GM12878 (cell line): ENCODE results near the gene SGCD. TPM values are rescaled to one million over a fixed set of nuclear protein-coding genes. Genes with fewer than 3 reads are reported as not detected.

Experiments used
- polyA plus RNA-seq, 11 experiments: library from polyadenylated mRNA; depleted of rRNA in 4 of 11; unstranded in 6 of 11; stranded (reverse) in 5 of 11; fragments of >200 nt; fragmentation: Nextera tagmentation in 4 of 11; fragmentation: Illumina TruSeq in 1 of 11; extraction: Ambion mirVana in 4 of 11; extraction: Trizol in 1 of 11; gene quantifications; 1 replicate in 1 of 11; 2 replicates in 10 of 11; pipeline versions ENCODE4 v1.2.1 to v1.2.3, GENCODE V29; 2011 to 2016; ENCODE audit warnings: inconsistent platforms in 2 of 11, missing spikeins in 2 of 11, low read depth in 1 of 11
- total RNA-seq, 4 experiments: library from RNA; depleted of rRNA in 3 of 4; stranded (reverse); fragments of >200 nt in 3 of 4; fragmentation: Illumina TruSeq in 1 of 4; extraction: Trizol in 1 of 4; gene quantifications; 2 replicates each; pipeline versions ENCODE4 v1.2.1 to v1.2.3, GENCODE V29; 2013 to 2021
- TF ChIP-seq, protein P1 (sequence below): fragments of 450-650 bp; IDR thresholded peaks from 2 replicates; pipeline ENCODE4 v1.6.1; 2017; ENCODE audit warnings: mild to moderate bottlenecking, moderate library complexity
- TF ChIP-seq, protein P2 (sequence below): IDR thresholded peaks from 2 replicates; pipeline ENCODE4 v1.6.1; 2012; ENCODE audit warnings: low read depth, low read length, improper control_type of control experiment
- TF ChIP-seq, protein P3 (sequence below): IDR thresholded peaks from 2 replicates; pipeline ENCODE4 v1.6.1; 2012; ENCODE audit warnings: improper control_type of control experiment, low read depth, low read length; ENCODE audit not compliant: insufficient replicate concordance
- TF ChIP-seq, protein P4 (sequence below): fragments of 450-650 bp; formaldehyde crosslinking; IDR thresholded peaks from 2 replicates; pipeline ENCODE4 v1.4.0; 2022; ENCODE audit warnings: mild to moderate bottlenecking, moderate library complexity

The SGCD gene
- total and polyA plus RNA-seq, 10 of the 15 experiments (the other 5 are each of a cell fraction or from before 2014, with no cell fraction given) = 0.06 TPM; not detected in 9

DNA sequence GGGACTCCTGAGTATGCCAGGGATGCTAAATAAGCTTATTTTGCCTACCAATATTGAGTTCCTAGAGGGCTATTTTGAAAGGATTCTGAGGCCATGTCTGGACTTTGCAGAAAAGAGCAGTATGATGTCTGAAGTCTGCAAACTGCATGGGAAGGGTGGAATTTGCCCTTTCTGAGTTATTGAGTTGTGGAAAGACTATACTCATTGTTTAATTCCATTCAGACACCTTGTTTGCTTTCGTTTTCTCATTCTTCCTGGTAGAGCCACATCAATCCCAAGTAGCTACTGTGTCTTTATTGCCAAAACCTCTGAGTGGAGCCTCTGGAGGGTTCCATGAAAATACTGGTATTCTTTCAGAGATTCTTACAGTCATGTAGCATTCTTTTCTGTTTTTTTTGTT lies 472.2 kb downstream of the SGCD start (continued):
- TF ChIP-seq, protein P1, sequence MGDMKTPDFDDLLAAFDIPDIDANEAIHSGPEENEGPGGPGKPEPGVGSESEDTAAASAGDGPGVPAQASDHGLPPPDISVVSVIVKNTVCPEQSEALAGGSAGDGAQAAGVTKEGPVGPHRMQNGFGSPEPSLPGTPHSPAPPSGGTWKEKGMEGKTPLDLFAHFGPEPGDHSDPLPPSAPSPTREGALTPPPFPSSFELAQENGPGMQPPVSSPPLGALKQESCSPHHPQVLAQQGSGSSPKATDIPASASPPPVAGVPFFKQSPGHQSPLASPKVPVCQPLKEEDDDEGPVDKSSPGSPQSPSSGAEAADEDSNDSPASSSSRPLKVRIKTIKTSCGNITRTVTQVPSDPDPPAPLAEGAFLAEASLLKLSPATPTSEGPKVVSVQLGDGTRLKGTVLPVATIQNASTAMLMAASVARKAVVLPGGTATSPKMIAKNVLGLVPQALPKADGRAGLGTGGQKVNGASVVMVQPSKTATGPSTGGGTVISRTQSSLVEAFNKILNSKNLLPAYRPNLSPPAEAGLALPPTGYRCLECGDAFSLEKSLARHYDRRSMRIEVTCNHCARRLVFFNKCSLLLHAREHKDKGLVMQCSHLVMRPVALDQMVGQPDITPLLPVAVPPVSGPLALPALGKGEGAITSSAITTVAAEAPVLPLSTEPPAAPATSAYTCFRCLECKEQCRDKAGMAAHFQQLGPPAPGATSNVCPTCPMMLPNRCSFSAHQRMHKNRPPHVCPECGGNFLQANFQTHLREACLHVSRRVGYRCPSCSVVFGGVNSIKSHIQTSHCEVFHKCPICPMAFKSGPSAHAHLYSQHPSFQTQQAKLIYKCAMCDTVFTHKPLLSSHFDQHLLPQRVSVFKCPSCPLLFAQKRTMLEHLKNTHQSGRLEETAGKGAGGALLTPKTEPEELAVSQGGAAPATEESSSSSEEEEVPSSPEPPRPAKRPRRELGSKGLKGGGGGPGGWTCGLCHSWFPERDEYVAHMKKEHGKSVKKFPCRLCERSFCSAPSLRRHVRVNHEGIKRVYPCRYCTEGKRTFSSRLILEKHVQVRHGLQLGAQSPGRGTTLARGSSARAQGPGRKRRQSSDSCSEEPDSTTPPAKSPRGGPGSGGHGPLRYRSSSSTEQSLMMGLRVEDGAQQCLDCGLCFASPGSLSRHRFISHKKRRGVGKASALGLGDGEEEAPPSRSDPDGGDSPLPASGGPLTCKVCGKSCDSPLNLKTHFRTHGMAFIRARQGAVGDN = no peak
- TF ChIP-seq, protein P2, sequence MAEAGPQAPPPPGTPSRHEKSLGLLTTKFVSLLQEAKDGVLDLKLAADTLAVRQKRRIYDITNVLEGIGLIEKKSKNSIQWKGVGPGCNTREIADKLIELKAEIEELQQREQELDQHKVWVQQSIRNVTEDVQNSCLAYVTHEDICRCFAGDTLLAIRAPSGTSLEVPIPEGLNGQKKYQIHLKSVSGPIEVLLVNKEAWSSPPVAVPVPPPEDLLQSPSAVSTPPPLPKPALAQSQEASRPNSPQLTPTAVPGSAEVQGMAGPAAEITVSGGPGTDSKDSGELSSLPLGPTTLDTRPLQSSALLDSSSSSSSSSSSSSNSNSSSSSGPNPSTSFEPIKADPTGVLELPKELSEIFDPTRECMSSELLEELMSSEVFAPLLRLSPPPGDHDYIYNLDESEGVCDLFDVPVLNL = no peak
- TF ChIP-seq, protein P3, sequence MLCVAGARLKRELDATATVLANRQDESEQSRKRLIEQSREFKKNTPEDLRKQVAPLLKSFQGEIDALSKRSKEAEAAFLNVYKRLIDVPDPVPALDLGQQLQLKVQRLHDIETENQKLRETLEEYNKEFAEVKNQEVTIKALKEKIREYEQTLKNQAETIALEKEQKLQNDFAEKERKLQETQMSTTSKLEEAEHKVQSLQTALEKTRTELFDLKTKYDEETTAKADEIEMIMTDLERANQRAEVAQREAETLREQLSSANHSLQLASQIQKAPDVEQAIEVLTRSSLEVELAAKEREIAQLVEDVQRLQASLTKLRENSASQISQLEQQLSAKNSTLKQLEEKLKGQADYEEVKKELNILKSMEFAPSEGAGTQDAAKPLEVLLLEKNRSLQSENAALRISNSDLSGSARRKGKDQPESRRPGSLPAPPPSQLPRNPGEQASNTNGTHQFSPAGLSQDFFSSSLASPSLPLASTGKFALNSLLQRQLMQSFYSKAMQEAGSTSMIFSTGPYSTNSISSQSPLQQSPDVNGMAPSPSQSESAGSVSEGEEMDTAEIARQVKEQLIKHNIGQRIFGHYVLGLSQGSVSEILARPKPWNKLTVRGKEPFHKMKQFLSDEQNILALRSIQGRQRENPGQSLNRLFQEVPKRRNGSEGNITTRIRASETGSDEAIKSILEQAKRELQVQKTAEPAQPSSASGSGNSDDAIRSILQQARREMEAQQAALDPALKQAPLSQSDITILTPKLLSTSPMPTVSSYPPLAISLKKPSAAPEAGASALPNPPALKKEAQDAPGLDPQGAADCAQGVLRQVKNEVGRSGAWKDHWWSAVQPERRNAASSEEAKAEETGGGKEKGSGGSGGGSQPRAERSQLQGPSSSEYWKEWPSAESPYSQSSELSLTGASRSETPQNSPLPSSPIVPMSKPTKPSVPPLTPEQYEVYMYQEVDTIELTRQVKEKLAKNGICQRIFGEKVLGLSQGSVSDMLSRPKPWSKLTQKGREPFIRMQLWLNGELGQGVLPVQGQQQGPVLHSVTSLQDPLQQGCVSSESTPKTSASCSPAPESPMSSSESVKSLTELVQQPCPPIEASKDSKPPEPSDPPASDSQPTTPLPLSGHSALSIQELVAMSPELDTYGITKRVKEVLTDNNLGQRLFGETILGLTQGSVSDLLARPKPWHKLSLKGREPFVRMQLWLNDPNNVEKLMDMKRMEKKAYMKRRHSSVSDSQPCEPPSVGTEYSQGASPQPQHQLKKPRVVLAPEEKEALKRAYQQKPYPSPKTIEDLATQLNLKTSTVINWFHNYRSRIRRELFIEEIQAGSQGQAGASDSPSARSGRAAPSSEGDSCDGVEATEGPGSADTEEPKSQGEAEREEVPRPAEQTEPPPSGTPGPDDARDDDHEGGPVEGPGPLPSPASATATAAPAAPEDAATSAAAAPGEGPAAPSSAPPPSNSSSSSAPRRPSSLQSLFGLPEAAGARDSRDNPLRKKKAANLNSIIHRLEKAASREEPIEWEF = no peak
- TF ChIP-seq, protein P4, sequence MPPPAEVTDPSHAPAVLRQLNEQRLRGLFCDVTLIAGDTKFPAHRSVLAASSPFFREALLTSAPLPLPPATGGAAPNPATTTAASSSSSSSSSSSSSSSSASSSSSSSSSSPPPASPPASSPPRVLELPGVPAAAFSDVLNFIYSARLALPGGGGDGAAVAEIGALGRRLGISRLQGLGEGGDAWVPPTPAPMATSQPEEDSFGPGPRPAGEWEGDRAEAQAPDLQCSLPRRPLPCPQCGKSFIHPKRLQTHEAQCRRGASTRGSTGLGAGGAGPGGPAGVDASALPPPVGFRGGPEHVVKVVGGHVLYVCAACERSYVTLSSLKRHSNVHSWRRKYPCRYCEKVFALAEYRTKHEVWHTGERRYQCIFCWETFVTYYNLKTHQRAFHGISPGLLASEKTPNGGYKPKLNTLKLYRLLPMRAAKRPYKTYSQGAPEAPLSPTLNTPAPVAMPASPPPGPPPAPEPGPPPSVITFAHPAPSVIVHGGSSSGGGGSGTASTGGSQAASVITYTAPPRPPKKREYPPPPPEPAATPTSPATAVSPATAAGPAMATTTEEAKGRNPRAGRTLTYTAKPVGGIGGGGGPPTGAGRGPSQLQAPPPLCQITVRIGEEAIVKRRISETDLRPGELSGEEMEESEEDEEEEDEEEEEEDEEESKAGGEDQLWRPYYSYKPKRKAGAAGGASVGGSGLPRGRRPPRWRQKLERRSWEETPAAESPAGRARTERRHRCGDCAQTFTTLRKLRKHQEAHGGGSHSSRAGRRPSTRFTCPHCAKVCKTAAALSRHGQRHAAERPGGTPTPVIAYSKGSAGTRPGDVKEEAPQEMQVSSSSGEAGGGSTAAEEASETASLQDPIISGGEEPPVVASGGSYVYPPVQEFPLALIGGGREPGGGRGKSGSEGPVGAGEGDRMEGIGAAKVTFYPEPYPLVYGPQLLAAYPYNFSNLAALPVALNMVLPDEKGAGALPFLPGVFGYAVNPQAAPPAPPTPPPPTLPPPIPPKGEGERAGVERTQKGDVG (CRISPR knock-in tag) = no peak
